Measurements from ENCODE around the gene GSK3A.

GSK3A gene

DNA sequence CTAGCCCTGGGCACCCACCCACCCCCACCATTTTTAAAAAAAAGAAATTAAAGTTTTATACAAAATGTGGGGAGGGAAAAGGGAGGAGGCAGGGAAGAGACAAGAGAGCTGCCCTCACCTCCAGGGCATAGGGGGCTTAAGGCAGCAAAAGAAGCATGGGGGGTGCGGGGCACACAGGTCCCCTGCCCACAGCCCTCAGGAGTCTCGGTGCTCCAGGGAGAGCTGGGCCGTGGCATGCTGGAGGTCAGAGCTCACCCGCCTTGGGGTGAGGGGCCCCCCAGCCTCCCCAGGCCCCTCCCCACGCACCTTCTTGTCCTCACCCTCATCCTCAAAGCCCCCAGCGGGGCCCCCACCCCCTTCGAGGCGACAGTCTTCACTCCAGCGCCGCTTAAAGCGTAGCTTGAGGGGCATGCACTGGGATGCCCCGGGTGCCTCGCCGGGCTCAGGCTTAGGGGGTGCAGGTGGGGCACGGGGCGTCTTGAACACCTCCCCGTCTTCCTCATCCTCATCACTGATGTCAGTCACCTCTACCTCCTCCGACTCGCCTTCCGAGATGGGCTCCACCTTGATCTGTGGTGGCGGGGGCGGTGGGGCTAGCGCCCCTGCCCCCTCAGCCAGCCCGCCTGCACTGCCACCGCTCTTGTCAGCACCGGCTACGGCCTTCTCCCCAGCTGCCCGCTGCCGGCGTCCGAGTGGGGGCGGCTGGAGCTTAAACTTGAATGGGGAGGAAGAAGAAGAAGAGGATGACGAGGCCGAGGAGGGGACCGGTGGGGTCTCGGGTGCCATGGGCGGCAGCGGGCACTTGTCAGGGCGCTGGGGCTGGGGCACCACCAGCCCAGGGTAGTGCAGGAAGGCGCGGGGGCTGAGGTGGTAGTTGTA is 6.1 kb upstream of the GSK3A start:
- Histone ChIP-seq H3K9me3 (ENCODE audit: control insufficient read depth, low read length) (no peaks in the 10 kb centered on the region), H3K36me3 (ENCODE audit: control insufficient read depth, insufficient read depth, low read length) (no peaks in the 10 kb centered on the region), H3K4me1 (ENCODE audit: control insufficient read depth, insufficient read depth, low read length) (peaks cover 35% of the 10 kb centered on the region), H3K4me3 (ENCODE audit: low read length) (no peak overlapping the region), H3K27me3 (ENCODE audit: control insufficient read depth, insufficient read depth, low read length) (no peaks in the 10 kb centered on the region), H3K9ac (ENCODE audit: low read length) (no peak overlapping the region)

DNA sequence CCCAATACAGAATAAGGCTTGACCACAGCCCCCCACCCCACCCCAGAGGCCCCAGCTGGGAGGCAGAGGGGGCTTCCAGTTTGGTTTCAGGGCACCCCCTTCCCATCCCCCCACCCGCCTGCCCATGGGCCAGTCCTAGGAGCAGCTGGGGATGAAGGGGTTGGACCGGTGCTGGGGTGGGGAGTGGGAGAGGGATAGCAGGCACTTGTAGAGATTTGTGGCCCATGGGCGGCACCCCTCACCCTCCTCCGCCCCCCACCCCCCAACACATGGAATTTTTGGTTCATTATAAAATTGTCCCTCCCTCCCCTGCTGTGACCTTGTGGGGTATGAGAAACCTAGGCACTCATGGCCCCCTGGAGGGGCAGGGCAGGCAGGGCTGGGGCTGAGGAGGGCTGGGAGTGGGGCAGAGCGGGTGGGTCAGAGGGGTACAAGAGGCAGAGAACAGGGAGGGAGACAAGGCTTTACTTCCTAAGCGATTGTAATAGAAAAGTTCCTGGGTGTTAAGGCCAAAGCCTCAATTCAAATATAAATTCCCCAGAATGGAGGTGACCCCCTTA is 5.3 kb upstream of the GSK3A start:
- H3K9ac ChIP-seq (ENCODE audit: low read length), result no peak overlapping the region
- H3K9me3 ChIP-seq (ENCODE audit: control insufficient read depth, low read length), result no peaks in the 10 kb centered on the region
- no peak overlapping the region for H3K4me3 ChIP-seq (ENCODE audit: low read length)
- peaks cover 31% of the 10 kb centered on the region for H3K4me1 ChIP-seq (ENCODE audit: control insufficient read depth, insufficient read depth, low read length)
- no peaks in the 10 kb centered on the region for H3K36me3 ChIP-seq (ENCODE audit: control insufficient read depth, insufficient read depth, low read length)
- no peaks in the 10 kb centered on the region for H3K27me3 ChIP-seq (ENCODE audit: control insufficient read depth, insufficient read depth, low read length)

DNA sequence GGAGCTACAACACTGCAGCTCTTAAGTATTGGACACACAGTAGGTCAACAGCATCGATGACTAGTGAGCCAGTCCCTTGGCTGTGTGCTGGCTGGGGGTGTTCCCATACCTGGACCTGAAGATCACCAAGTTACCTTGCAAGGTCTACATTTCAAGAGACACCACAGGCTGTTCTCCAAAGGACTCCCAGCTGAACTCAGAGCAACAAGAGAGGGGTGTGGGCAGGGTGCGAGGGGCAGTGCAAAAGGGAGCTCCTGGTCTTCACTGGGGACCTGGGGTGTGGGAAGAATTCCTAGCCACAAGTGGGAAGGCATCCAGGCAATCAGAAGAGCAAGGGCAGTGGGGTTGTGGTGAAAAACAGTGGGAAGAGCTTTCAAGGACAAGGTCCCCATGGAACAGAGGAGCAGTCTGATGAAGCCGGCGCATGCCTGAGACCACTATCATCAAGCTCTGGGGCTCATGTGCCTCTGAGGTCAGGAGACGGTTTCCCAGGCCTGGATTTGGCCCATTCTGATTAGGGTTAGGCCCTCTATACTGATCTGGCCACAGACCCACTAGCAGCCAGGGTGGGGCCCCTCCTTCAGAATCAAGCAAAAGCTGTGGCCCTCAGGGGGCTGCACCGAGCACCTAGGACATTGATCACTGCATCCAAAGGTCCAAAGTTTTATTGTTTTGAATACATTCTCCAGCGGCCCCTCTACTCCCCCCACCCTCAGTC is 4.7 kb upstream of the GSK3A start:
- H3K9me3 ChIP-seq (ENCODE audit: control insufficient read depth, low read length), result no peaks in the 10 kb centered on the region
- H3K36me3 ChIP-seq (ENCODE audit: control insufficient read depth, insufficient read depth, low read length), result no peaks in the 10 kb centered on the region
- peaks cover 26% of the 10 kb centered on the region for H3K4me1 ChIP-seq (ENCODE audit: control insufficient read depth, insufficient read depth, low read length)
- no peaks in the 10 kb centered on the region for H3K27me3 ChIP-seq (ENCODE audit: control insufficient read depth, insufficient read depth, low read length)
- no peak overlapping the region for H3K4me3 ChIP-seq (ENCODE audit: low read length)
- no peak overlapping the region for H3K9ac ChIP-seq (ENCODE audit: low read length)

- H3K9me3 ChIP-seq (ENCODE audit: control insufficient read depth, low read length), result no peaks in the 10 kb centered on the region
- H3K27me3 ChIP-seq (ENCODE audit: control insufficient read depth, insufficient read depth, low read length), result no peaks in the 10 kb centered on the region
- H3K4me1 ChIP-seq (ENCODE audit: control insufficient read depth, insufficient read depth, low read length), result peaks cover 19% of the 10 kb centered on the region
- no peak overlapping the region for H3K9ac ChIP-seq (ENCODE audit: low read length)
- no peaks in the 10 kb centered on the region for H3K36me3 ChIP-seq (ENCODE audit: control insufficient read depth, insufficient read depth, low read length)
- no peak overlapping the region for H3K4me3 ChIP-seq (ENCODE audit: low read length)
Measured at GRCh38 chr19:42246143-42246921, 3.9 kb upstream of the GSK3A start.

GRCh38 chr19:42245231-42245630 is 2.8 kb upstream of the GSK3A start:
- H3K9ac ChIP-seq (ENCODE audit: low read length), result peak overlapping the region; percentile 36
- no peaks in the 10 kb centered on the region for H3K36me3 ChIP-seq (ENCODE audit: control insufficient read depth, insufficient read depth, low read length)
- peaks cover 9% of the 10 kb centered on the region for H3K4me1 ChIP-seq (ENCODE audit: control insufficient read depth, insufficient read depth, low read length)
- H3K9me3 ChIP-seq (ENCODE audit: control insufficient read depth, low read length), result no peaks in the 10 kb centered on the region
- no peaks in the 10 kb centered on the region for H3K27me3 ChIP-seq (ENCODE audit: control insufficient read depth, insufficient read depth, low read length)
- peak overlapping the region; percentile 67 for H3K4me3 ChIP-seq (ENCODE audit: low read length)

DNA sequence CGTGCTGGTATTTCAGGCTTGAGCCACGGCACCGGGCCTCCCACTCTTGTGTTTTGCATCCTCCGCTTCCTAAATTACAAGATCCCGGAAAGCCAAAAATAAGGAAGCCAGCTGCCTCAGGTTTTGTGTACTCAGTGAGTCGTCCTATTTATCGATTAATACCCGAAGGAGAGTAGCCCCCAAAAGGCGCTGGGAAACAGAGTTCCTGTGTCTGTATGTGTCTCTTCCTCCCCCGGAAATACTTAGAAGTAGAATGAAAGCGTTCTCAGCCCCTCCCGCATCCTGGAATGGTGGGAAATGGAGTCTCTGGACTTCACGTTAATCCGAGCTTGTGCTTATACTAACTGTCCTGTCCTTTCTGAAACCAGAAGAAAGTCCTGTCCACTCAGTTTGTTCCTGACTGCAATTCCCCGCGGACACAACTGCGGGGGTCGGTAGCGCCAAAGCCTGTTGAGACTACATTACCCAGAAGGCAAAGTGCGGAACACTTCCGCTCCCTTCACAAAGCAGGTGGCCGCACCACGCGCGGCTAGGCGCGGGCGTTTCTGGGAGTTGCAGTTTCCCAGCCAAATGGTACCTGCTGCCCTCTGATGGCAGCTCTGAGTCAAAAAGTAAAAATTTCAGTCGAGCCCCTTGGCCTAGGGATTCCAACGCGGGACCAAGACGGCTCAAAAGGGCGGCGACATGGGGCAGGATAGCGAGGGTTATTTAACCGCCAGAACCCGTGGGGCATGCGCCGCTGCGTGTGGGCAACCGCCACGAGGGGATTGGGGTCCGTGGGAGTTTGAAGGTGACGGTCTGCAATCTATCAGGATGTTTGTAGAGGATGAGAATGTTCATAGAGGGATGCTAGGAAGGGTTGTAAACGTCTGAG is 2.2 kb upstream of the GSK3A start:
- Histone ChIP-seq H3K4me3 (ENCODE audit: low read length) (peak overlapping the region; percentile 67), H3K4me1 (ENCODE audit: control insufficient read depth, insufficient read depth, low read length) (peaks cover 7% of the 10 kb centered on the region), H3K27me3 (ENCODE audit: control insufficient read depth, insufficient read depth, low read length) (no peaks in the 10 kb centered on the region), H3K9me3 (ENCODE audit: control insufficient read depth, low read length) (no peaks in the 10 kb centered on the region), H3K36me3 (ENCODE audit: control insufficient read depth, insufficient read depth, low read length) (no peaks in the 10 kb centered on the region), H3K9ac (ENCODE audit: low read length) (peak overlapping the region; percentile 71)

GRCh38 chr19:42242069-42242511 is 312 bp downstream of the GSK3A start:
- Histone ChIP-seq H3K4me1 (ENCODE audit: control insufficient read depth, insufficient read depth, low read length) (peaks cover 7% of the 10 kb centered on the region), H3K9ac (ENCODE audit: low read length) (peak overlapping the region; percentile 84), H3K27me3 (ENCODE audit: control insufficient read depth, insufficient read depth, low read length) (no peaks in the 10 kb centered on the region), H3K36me3 (ENCODE audit: control insufficient read depth, insufficient read depth, low read length) (no peaks in the 10 kb centered on the region), H3K4me3 (ENCODE audit: low read length) (peak overlapping the region; percentile 54), H3K9me3 (ENCODE audit: control insufficient read depth, low read length) (no peaks in the 10 kb centered on the region)

DNA sequence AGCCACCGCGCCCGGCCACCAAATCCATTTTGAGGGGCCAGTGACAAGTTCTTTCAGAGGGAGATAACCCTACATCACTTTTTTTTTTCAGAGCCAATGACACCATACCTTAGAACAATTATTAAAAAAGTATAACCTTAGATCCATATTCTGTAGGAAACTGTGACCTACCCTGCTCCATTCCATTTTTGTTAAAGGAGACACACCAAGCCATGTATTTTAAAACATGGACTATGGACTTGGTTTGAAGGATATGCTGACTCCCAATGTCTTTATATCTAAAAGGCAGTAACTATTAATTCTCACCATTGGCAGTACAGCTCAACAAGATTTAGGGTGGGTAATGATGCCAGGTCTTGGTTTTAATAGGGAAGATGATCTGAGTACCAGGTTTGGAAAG is 1.1 kb downstream of the GSK3A start:
- H3K27me3 ChIP-seq (ENCODE audit: control insufficient read depth, insufficient read depth, low read length), result no peaks in the 10 kb centered on the region
- H3K9me3 ChIP-seq (ENCODE audit: control insufficient read depth, low read length), result no peaks in the 10 kb centered on the region
- peak overlapping the region; percentile 54 for H3K4me3 ChIP-seq (ENCODE audit: low read length)

GRCh38 chr19:42239544-42240220 is 2.7 kb downstream of the GSK3A start:
- peaks cover 7% of the 10 kb centered on the region for H3K36me3 ChIP-seq (ENCODE audit: control insufficient read depth, insufficient read depth, low read length)
- H3K9me3 ChIP-seq (ENCODE audit: control insufficient read depth, low read length), result no peaks in the 10 kb centered on the region
- no peak overlapping the region for H3K9ac ChIP-seq (ENCODE audit: low read length)
- H3K4me3 ChIP-seq (ENCODE audit: low read length), result no peak overlapping the region
- H3K4me1 ChIP-seq (ENCODE audit: control insufficient read depth, insufficient read depth, low read length), result no peaks in the 10 kb centered on the region
- no peaks in the 10 kb centered on the region for H3K27me3 ChIP-seq (ENCODE audit: control insufficient read depth, insufficient read depth, low read length)

More for the DNA sequence above, 1.1 kb downstream of the GSK3A start:
- H3K4me1 ChIP-seq (ENCODE audit: control insufficient read depth, insufficient read depth, low read length), result peaks cover 7% of the 10 kb centered on the region
- no peaks in the 10 kb centered on the region for H3K36me3 ChIP-seq (ENCODE audit: control insufficient read depth, insufficient read depth, low read length)
- peak overlapping the region; percentile 84 for H3K9ac ChIP-seq (ENCODE audit: low read length)

DNA sequence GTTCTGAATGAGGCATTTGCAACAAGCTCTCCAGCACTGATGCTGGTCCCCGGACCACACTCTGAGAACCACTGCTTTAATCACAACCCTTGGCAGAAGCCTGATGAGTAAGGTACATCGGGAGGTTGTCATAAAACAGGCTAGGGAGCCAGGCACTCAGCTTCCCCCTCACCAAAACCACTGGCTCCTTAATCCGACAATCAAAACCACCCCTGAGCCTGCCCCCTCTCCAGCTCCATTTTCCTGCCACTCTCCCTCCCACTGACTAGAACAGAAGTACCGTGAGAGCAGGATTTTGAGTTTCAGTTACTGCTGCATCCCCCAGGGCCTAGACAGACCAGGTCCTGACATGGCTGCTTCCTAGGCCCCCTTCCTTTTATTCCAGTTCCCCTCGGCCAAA is 7.2 kb downstream of the GSK3A start:
- H3K36me3 ChIP-seq (ENCODE audit: control insufficient read depth, insufficient read depth, low read length), result peaks cover 15% of the 10 kb centered on the region
- no peaks in the 10 kb centered on the region for H3K27me3 ChIP-seq (ENCODE audit: control insufficient read depth, insufficient read depth, low read length)
- H3K4me3 ChIP-seq (ENCODE audit: low read length), result no peak overlapping the region
- no peaks in the 10 kb centered on the region for H3K9me3 ChIP-seq (ENCODE audit: control insufficient read depth, low read length)
- no peak overlapping the region for H3K9ac ChIP-seq (ENCODE audit: low read length)
- no peaks in the 10 kb centered on the region for H3K4me1 ChIP-seq (ENCODE audit: control insufficient read depth, insufficient read depth, low read length)
